GM12874 (cell line): ENCODE results near the gene CLDN10.

Source experiments
- CTCF ChIP-seq: IDR thresholded peaks from 2 replicates; pipeline ENCODE4 v1.5.1; 2011; ENCODE audit warnings: low read depth, mild to moderate bottlenecking, control low read depth, low read length, moderate library complexity; ENCODE audit not compliant: insufficient read depth

CLDN10 gene

GRCh38 chr13:95573221-95573620, 20.7 kb downstream of the CLDN10 start:
- TF ChIP-seq CTCF = no peak

GRCh38 chr13:95579303-95579702, 26.8 kb downstream of the CLDN10 start:
- no peak for TF ChIP-seq CTCF

- TF ChIP-seq CTCF = no peak
Measured at GRCh38 chr13:95585867-95586266, 33.3 kb downstream of the CLDN10 start.

- no peak for TF ChIP-seq CTCF
Measured at GRCh38 chr13:95588134-95588533, 35.6 kb downstream of the CLDN10 start.

GRCh38 chr13:95588721-95589120, 36.2 kb downstream of the CLDN10 start:
- no peak for TF ChIP-seq CTCF

- no peak for TF ChIP-seq CTCF
Measured at GRCh38 chr13:95593462-95593861, 40.9 kb downstream of the CLDN10 start.

GRCh38 chr13:95596701-95597100, 44.2 kb downstream of the CLDN10 start:
- TF ChIP-seq CTCF = no peak

- no peak for TF ChIP-seq CTCF
Measured at GRCh38 chr13:95601216-95601615, 48.7 kb downstream of the CLDN10 start.
